ENCODE data around the gene BST2.

BST2 gene, protein sequence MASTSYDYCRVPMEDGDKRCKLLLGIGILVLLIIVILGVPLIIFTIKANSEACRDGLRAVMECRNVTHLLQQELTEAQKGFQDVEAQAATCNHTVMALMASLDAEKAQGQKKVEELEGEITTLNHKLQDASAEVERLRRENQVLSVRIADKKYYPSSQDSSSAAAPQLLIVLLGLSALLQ

DNA sequence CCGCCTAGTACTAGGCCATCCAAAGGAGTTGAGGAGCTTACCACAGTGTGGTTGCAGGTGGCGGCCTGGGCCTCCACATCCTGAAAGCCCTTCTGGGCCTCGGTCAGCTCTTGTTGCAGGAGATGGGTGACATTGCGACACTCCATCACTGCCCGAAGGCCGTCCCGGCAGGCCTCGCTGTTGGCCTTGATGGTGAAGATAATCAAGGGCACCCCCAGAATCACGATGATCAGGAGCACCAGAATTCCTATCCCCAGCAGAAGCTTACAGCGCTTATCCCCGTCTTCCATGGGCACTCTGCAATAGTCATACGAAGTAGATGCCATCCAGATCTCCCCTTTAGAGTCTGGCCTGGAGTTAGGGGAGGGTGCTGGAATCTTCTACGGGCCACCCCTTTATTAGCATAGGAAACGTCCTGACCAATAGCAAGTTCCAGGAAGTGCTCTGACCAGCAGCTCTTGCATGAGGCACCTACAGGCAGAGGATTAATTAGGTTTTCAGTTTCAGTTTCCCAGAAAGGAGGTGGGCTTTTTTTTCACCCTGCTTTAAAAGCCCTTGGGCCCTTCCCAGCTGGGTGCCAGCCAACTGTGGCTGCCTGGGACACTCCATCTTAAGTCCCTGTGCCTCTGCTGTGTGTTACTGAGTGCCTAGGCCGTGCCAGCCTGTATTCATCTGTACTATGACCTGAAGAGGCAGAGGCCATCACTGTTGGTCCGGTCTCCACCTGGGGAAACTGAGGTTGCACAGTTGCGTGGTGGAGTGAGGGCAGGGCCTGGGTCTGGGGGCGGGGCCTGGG lies at the start of gene BST2:
Gene BST2 (minus strand): TSS at position 381 of the 796 bp plus-strand sequence. CDS start 55 bp downstream, at position 326.
- no peaks in the 10 kb centered on the region for H3K36me3 ChIP-seq (ENCODE audit: insufficient read depth, low read length)
- H2AFZ ChIP-seq (ENCODE audit: low read depth, low read length): no peak within 1 kb of the TSS
- no peak within 1 kb of the TSS for H3K4me3 ChIP-seq (ENCODE audit: low read length)
- H3K4me1 ChIP-seq (ENCODE audit: insufficient read depth, low read length): peaks cover 22% of the 10 kb centered on the region
- no peaks in the 10 kb centered on the region for H3K27me3 ChIP-seq (ENCODE audit: insufficient read depth, low read length)
- no peaks in the 10 kb centered on the region for H3K9me3 ChIP-seq (ENCODE audit: low read length)

DNA sequence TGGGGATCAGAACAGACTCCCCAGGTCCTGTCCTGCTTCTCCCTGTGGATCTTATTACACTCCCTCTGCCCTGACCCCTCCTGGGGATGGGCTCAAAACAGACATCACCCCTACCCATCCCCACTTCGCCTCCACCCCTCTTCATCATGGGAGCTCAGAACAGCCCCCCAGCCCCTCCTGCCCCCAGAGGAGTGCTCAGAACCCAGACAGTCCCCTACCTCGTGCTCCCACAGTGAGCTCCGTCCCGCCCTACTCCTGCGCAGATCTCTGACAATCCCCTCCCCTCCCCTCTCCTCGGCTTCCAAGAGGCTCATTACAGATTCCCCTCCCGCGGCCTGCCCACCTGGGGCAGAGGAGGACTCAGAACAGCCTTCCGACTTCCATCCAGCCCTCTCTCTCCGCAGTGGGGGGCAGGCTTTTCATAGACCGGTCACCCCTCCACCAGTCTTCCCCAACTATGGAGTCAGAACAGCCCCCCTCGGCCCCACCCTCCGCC lies 49.2 kb upstream of the BST2 start:
- H3K4me1 ChIP-seq (ENCODE audit: insufficient read depth, low read length): peaks cover 5% of the 10 kb centered on the region
- no peak overlapping the region for H2AFZ ChIP-seq (ENCODE audit: low read depth, low read length)
- H3K4me3 ChIP-seq (ENCODE audit: low read length): no peak overlapping the region
- H3K36me3 ChIP-seq (ENCODE audit: insufficient read depth, low read length): no peaks in the 10 kb centered on the region
- H3K9me3 ChIP-seq (ENCODE audit: low read length): peaks cover 3% of the 10 kb centered on the region
- peaks cover 25% of the 10 kb centered on the region for H3K27me3 ChIP-seq (ENCODE audit: insufficient read depth, low read length)

DNA sequence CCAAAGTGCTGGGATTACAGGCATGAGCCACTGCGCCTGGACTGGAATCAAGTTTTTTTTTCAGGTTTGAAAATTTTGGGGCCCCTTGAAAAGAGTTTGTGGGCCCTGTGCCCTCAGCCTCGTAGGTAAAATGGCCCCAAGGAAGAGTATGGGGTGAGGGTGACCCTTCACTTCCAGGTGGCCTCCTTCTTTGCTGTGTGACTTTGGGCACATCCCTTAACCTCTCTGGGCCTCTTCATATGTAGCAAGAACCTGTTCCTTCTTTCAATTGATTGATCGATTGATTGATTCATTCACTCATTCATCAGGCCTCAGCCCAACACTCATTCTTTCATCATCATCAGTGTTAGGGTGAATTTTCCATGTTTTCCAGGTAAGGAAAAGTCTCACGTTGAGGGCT lies 46.4 kb upstream of the BST2 start:
- Histone ChIP-seq H3K9me3 (ENCODE audit: low read length) (peaks cover 3% of the 10 kb centered on the region), H3K27me3 (ENCODE audit: insufficient read depth, low read length) (peaks cover 19% of the 10 kb centered on the region), H2AFZ (ENCODE audit: low read depth, low read length) (no peak overlapping the region), H3K4me3 (ENCODE audit: low read length) (no peak overlapping the region), H3K36me3 (ENCODE audit: insufficient read depth, low read length) (no peaks in the 10 kb centered on the region), H3K4me1 (ENCODE audit: insufficient read depth, low read length) (peaks cover 11% of the 10 kb centered on the region)

DNA sequence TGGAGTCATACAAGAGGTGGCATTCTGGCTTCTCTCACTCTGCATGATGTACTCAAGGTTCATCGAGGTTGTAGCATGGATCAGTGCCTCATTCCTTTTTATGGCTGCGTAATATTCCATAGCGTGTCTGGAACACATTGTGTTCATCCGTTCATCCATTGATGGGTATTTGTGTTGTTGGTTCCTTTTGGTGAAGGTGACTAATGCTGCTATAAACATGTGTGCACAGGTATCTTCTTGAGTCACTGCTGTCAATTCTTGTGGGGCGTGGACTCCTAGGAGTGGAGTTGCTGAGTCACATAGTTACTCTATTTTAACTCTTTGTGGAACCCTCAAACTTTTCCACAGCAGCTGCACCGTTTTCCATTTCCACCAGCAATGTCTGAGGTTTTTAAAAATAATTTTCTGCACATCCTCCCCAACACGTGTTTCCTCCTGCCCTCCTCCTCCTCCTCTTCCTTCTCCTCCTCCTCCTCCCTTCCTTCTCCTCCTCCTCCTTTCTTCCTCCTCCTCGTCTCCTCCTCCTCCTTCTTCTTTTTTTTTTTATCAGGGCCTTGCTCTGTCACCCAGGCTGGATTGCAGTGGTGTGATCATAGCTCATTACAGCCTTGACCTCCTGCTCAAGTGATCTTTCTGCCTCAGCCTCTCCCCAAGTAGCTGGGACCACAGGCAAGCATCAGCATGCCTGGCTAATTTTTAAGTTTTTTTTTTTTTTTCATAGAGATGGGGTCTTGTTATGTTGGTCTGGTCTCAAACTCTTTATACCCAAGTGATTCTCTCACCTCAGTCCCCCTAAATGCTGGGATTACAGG lies 45.0 kb upstream of the BST2 start:
- Histone ChIP-seq H3K4me1 (ENCODE audit: insufficient read depth, low read length) (peaks cover 11% of the 10 kb centered on the region), H2AFZ (ENCODE audit: low read depth, low read length) (no peak overlapping the region), H3K4me3 (ENCODE audit: low read length) (no peak overlapping the region), H3K27me3 (ENCODE audit: insufficient read depth, low read length) (peaks cover 9% of the 10 kb centered on the region), H3K36me3 (ENCODE audit: insufficient read depth, low read length) (no peaks in the 10 kb centered on the region), H3K9me3 (ENCODE audit: low read length) (peaks cover 3% of the 10 kb centered on the region)

DNA sequence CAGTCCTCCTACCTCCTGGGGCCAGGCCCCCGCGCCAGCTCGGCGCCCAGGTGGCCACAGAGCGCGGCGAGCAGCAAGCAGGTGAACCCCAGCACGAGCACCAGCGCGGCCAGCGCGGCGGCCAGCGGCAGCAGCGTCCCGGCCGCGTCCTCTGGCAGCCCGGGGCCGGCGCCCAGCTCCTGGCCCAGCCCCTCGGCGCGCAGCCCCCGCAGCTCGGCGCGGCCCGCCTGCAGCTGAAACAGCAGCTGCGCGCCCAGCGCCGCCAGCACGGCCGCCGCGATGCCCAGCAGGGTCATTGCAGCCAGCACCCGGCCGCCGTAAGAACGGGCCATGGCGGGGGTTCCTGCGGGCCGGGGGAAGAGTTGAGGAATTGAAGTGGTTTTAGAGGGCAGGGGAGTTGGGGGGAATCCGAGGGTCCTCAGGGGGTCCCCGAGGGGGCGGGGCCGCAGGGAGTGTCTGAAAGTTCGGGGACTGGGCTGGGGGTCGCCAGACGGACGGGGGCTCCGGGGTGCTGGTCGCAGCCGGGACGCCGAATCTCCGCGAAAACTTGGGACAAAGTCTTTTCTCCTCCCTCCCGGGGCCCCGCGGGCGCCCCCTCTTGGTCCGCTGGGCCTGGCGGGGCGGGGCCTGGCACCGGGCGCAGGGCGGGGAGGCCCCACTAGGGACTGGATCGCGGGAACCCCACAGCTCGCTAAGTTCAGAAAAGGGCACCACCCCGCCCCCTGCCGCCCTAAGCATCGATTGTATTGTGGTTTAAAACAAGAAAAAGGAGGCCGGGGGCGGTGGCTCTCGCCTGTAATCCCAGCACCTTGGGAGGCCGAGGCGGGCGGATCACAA lies 42.9 kb upstream of the BST2 start, which contains the start of gene TMEM221:
Gene TMEM221 (minus strand): TSS at position 538 of the 837 bp plus-strand sequence. CDS start 206 bp downstream, at position 332.
- Histone ChIP-seq H2AFZ (ENCODE audit: low read depth, low read length) (peak within 1 kb of the TSS; percentile 86), H3K9me3 (ENCODE audit: low read length) (peaks cover 3% of the 10 kb centered on the region), H3K4me1 (ENCODE audit: insufficient read depth, low read length) (peaks cover 6% of the 10 kb centered on the region), H3K36me3 (ENCODE audit: insufficient read depth, low read length) (no peaks in the 10 kb centered on the region), H3K4me3 (ENCODE audit: low read length) (peak within 1 kb of the TSS; percentile 61), H3K27me3 (ENCODE audit: insufficient read depth, low read length) (no peaks in the 10 kb centered on the region)

DNA sequence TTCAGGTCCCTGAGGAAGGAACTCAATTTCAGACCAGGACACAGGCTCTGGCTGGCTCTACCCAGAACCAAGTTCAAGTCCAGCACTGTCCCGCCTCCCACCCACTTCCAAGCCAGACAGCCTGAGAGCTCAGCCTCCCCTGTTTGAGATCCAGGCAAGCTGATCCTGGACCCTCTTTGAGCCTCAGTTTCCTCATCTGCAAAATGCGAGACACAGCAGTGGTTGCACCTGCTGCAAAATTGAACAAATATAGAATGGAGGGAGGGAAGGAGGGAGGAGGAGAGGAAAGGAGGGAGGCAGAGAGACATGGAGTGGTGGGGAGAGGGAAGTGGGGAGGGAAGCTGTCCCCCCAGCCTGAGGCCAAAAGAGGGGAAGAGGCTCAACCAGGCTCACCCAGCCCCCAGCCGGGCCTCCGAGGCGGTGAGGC lies 42.3 kb upstream of the BST2 start:
- Histone ChIP-seq H3K9me3 (ENCODE audit: low read length) (peaks cover 3% of the 10 kb centered on the region), H3K4me3 (ENCODE audit: low read length) (peak overlapping the region; percentile 61), H3K27me3 (ENCODE audit: insufficient read depth, low read length) (no peaks in the 10 kb centered on the region), H2AFZ (ENCODE audit: low read depth, low read length) (peak overlapping the region; percentile 86), H3K36me3 (ENCODE audit: insufficient read depth, low read length) (no peaks in the 10 kb centered on the region), H3K4me1 (ENCODE audit: insufficient read depth, low read length) (peaks cover 6% of the 10 kb centered on the region)

DNA sequence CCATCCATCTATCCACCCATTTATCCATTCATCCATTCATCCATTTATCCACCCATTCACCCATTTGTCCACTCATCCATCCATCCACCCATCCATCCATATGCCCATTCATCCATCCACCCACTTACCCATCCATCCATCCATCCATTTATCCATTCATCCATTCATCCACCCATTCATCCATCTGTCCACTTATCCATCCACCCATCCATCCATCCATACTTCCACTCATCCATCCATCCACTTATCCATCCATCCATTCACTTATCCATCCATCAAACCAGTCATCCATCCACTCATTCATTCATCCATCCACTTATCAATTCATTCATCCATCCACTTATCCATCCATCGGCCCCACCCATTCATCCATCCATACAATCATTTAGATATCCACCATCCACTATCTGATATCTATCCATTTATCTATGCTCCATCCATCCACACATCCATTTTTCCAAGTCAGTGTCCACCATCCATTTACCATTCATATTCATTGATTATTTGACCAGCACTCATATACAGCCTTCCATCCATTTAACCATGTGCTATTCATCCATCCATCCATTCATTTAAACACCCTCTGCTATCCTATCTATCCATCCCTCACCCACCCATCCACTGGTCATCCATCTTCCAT lies 40.2 kb upstream of the BST2 start:
- peaks cover 10% of the 10 kb centered on the region for H3K4me1 ChIP-seq (ENCODE audit: insufficient read depth, low read length)
- H3K36me3 ChIP-seq (ENCODE audit: insufficient read depth, low read length): no peaks in the 10 kb centered on the region

DNA sequence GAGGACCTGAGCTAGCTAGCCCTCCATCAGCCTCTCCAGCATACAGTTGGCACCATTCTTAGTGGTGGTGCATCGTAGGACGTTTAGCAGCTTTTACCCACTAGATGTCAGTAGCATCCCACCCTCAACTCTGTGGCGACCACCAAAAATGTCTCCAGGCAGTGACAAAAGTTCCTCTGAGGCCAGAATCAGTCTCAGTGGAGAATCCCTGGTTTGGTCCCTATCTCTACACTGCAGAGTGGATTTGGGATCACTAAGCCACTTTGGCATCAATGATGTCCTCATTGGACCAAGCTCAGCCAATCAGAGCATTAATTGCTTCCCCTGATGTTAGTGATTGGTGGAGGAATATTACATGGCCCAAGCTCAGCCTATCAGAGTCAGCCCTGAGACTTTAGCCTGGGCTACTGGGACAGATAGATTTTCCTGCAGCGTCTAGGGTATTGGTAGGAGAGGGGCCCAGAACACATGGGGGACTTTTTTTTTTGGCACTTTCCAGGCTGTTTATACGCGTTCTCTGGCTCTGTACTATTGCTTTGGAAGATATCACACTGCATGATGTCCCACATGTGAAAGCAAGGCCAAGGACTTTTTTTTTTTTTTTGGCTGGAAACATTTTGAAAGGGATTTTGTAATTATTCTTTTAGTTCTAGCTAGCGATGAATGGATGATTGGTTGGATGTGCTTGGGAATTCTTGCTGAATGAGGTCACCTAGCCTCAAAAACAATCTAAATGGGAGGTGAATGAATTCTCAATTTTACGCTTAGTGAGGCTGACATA lies 36.0 kb upstream of the BST2 start:
- H3K4me3 ChIP-seq (ENCODE audit: low read length): no peak overlapping the region
- H2AFZ ChIP-seq (ENCODE audit: low read depth, low read length): no peak overlapping the region
- H3K36me3 ChIP-seq (ENCODE audit: insufficient read depth, low read length): no peaks in the 10 kb centered on the region
- H3K27me3 ChIP-seq (ENCODE audit: insufficient read depth, low read length): no peaks in the 10 kb centered on the region
- no peaks in the 10 kb centered on the region for H3K9me3 ChIP-seq (ENCODE audit: low read length)
- H3K4me1 ChIP-seq (ENCODE audit: insufficient read depth, low read length): peaks cover 4% of the 10 kb centered on the region

More for the DNA sequence above, 40.2 kb upstream of the BST2 start:
- Histone ChIP-seq H3K4me3 (ENCODE audit: low read length) (no peak overlapping the region), H2AFZ (ENCODE audit: low read depth, low read length) (no peak overlapping the region), H3K27me3 (ENCODE audit: insufficient read depth, low read length) (no peaks in the 10 kb centered on the region), H3K9me3 (ENCODE audit: low read length) (peaks cover 3% of the 10 kb centered on the region)

DNA sequence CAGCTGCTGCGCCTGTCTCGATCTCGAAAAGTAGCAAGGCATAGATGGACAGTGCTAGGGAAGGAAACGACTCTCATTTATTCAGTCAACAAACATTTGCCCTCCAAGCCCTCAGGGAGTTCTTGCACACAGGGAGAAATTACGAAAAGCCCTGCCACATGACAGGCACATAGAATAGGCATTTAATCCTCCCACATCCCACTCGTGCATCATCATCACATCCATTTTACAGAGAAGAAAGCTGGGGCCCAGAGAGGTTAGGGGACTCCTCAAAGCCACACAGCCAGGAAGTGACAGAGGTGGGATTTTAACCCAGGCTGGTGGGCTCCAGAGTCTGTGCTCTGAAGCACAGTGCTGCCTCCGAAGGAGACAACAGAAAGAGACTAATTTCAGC lies 31.4 kb upstream of the BST2 start:
- Histone ChIP-seq H3K4me3 (ENCODE audit: low read length) (no peak overlapping the region), H3K36me3 (ENCODE audit: insufficient read depth, low read length) (peaks cover 4% of the 10 kb centered on the region), H3K4me1 (ENCODE audit: insufficient read depth, low read length) (peaks cover 4% of the 10 kb centered on the region), H2AFZ (ENCODE audit: low read depth, low read length) (no peak overlapping the region), H3K9me3 (ENCODE audit: low read length) (no peaks in the 10 kb centered on the region), H3K27me3 (ENCODE audit: insufficient read depth, low read length) (no peaks in the 10 kb centered on the region)

DNA sequence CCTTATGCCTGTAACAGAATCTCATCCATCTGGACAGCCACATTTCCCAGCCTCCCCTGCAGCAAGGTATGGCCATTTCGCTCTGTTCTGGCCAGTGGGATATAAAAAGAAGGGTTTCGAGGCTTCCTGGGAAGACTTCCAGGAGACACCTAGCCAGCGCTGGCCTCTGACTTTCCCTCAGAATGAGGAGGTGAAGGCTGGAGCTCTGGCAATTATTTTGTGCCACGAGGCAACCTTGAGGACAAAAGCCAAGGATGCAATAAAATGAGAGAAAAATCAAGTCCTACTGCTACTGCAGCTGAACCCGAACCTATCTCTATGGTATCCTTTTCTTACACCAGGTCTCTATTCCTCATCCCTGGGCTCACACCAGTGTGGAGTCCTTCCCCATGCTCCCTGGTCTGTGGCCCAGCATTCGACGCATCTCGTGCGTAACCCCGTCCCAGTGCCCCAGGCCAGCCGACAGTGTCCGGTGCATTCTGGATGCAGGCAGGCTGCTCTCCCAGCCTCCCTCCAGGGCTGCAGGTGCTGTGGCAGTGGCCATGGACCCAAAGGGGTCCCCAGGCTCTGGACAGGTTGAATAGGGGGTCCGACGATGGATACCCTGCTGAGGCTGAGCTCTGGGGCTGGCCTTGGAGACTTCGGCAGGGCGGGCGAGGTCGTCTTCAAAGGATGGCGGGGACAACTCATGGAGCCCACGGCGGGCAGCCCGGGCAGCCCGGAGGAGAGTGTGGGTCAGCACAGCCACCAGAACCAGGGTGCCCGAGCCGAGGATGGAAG lies 30.9 kb upstream of the BST2 start:
- Histone ChIP-seq H3K4me1 (ENCODE audit: insufficient read depth, low read length) (no peaks in the 10 kb centered on the region), H3K36me3 (ENCODE audit: insufficient read depth, low read length) (peaks cover 4% of the 10 kb centered on the region), H3K9me3 (ENCODE audit: low read length) (no peaks in the 10 kb centered on the region), H2AFZ (ENCODE audit: low read depth, low read length) (no peak overlapping the region), H3K4me3 (ENCODE audit: low read length) (no peak overlapping the region), H3K27me3 (ENCODE audit: insufficient read depth, low read length) (no peaks in the 10 kb centered on the region)

DNA sequence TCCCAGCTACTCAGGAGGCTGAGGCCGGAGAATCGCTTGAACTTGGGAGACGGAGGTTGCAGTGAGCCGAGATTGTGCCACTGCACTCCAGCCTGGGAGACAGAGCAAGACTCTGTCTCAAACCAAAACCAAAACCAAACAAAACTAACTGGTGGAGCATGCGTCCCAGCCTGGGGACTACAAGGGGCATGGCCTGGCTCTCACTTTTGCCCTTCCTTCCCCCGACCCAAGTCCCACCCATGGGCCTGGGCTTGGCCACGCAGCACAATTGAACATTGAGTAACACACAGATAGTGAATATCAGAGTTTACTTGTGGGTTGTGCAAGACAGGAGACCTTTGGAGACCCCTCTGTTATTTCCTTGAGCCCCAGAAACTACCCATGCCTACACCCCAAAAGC lies 29.8 kb upstream of the BST2 start:
- H2AFZ ChIP-seq (ENCODE audit: low read depth, low read length): no peak overlapping the region
- no peak overlapping the region for H3K4me3 ChIP-seq (ENCODE audit: low read length)
- H3K4me1 ChIP-seq (ENCODE audit: insufficient read depth, low read length): no peaks in the 10 kb centered on the region
- H3K9me3 ChIP-seq (ENCODE audit: low read length): no peaks in the 10 kb centered on the region
- peaks cover 4% of the 10 kb centered on the region for H3K36me3 ChIP-seq (ENCODE audit: insufficient read depth, low read length)
- H3K27me3 ChIP-seq (ENCODE audit: insufficient read depth, low read length): no peaks in the 10 kb centered on the region

Data from neuron (in vitro differentiated cells).